AG04449 (cell line): Measurements from ENCODE around the gene NEU2.

ENCODE experiments used
- CTCF ChIA-PET: fragments of 350-600 bp; formaldehyde crosslinking; extraction: SDS; loops from one replicate; lab custom pipeline; 2021; ENCODE audit warnings: antibody characterized with exemption; lab: Yijun Ruan, JAX
- POLR2A ChIA-PET: fragments of 400-600, 350-600 bp; formaldehyde crosslinking; extraction: SDS; loops from one replicate; lab custom pipeline; 2020; ENCODE audit warnings: antibody characterized with exemption, inconsistent platforms; lab: Yijun Ruan, JAX
- DNase-seq: peaks from one replicate; pipeline ENCODE4 v3.0.0-alpha.2; 2010; ENCODE audit warnings: low read depth, low spot score
- H3K4me3 ChIP-seq: 2 replicates; pipeline ENCODE4 v1.5.1; 2011; ENCODE audit warnings: low read depth, mild to moderate bottlenecking, control low read depth, low read length
- CTCF ChIP-seq: IDR thresholded peaks from one replicate; pipeline ENCODE4 v1.5.1; 2011; ENCODE audit warnings: mild to moderate bottlenecking, moderate library complexity, low read length, control low read depth, inconsistent platforms; ENCODE audit not compliant: insufficient read depth; ENCODE audit errors: missing control alignments

Gene NEU2

DNA sequence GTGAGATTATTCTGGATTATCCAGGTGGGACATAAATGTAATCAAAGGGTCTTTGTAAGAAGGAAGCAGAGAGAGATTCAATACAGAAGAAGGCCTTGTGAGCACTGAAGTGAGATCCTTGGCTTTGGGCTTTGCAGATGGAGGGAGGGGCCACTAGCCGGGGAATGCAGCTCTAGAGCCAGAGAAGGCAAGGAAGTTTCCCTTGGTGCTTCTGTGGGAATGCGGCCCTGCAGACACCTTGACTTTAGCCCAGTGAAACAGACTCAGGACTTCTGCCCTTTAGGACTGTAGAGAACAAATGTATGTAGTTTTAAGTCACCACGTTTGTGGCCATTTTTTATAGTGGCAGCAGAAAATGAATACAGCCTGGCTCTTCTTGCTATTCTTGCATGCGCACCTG, 8.1 kb downstream of the NEU2 start:
- ChIA-PET POLR2A (no interaction called here), CTCF (interaction anchor here (0.8 to 2.1 kb wide), 4 partner anchors 11 to 24 kb away, joined by 3 to 7 read pairs (median 4); no protein-coding TSS in a partner anchor)

DNA sequence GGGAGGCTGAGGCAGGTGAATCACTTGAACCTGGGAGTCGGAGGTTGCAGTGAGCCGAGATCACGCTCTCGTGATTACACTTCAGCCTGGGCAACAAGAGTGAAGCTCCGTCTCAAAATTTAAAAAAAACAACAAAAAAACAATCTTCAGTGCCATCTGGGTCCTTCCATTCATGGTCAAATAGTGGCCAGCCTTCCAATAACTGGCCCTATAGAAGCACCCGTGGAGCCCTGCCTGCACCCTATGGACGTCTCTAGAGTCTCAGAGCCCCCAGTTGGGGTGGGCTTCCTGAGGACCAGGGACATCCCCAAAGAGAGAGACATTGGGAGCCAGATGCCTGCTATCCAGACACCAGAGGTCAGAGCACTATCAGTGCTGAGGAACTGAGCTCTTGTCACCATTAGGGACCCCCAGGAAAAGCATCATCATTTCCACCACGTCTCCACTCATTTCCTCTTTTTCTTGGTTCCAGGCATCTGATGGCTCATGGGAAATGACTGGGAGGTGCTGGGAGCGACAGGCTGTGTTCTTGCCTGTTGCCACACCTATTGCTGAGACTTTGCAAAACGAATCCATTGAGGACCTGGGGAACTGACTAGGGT, 9.4 kb downstream of the NEU2 start:
- H3K4me3 ChIP-seq: no peak overlapping the region
- ChIA-PET POLR2A (no interaction called here), CTCF (interaction anchor here (1.0 to 2.1 kb wide), 4 partner anchors 12 to 209 kb away, joined by 4 to 7 read pairs (median 7); partner anchors contain the start of gene ATG16L1)
- TF ChIP-seq CTCF: no peak
- no peak for DNase-seq

More for the DNA sequence above, 8.1 kb downstream of the NEU2 start:
- no peak for TF ChIP-seq CTCF
- no peak overlapping the region for H3K4me3 ChIP-seq
- DNase-seq: no peak

DNA sequence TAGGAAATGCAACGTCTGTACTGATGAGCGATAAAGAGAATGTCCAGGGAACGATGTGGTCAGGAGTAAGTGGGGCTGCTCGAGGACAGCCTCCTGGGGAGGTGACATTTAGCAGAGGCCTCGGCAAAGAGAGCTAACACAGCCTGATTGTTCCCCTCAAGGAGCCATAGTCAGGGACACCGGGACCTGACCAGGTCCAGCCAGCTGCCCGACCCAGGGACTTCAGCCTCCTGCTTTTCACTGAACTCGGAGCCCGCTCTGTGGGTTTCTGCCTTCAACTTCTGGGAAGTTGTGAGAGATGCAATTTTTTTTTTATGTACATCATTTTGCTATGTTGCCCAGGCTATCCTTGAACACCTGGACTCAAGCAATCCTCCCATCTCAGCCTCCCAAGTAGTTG, 10.1 kb downstream of the NEU2 start:
- no peak for TF ChIP-seq CTCF
- H3K4me3 ChIP-seq: no peak overlapping the region
- ChIA-PET CTCF (interaction anchor here (1.6 to 4.0 kb wide), 3 partner anchors 11 to 190 kb away, joined by 7 to 38 read pairs (median 7); no protein-coding TSS in a partner anchor), POLR2A (no interaction called here)
- DNase-seq: no peak

DNA sequence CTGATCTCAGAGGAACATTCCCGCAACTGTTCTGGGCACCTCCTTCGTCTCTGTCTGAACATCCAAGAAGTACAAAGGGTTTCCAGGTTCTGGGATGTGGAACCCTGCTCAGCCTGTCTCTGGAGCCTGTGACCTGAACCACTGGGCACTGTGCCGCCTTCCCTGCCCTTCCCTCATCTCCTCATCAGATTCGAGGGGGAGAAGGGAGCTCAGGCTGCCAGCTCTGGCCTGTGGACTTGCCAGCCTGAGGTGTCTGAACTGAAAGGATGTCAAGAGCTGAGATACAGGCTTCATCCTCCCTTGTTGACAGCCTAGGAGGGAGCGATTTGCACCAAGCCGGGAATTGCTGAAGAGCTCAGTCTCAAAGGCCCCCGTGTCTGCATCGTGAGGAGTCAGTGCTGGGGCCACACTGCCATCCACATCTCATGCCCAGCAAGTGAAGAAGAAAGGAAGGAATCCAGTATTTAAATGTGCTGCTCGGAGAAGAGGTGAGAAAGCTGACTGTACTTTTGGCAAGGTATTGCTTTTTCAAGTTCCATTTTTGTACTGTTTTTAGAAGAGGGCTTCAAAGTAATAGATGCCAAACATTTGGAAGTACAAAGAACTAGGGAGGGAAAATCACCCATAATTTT, 12.6 kb downstream of the NEU2 start:
- ChIA-PET POLR2A (no interaction called here), CTCF (interaction anchor here (0.6 to 4.0 kb wide), 4 partner anchors 8 to 192 kb away, joined by 3 to 38 read pairs (median 4); partner anchors contain the start of gene INPP5D)
- H3K4me3 ChIP-seq: no peak overlapping the region
- TF ChIP-seq CTCF: no peak
- no peak for DNase-seq

DNA sequence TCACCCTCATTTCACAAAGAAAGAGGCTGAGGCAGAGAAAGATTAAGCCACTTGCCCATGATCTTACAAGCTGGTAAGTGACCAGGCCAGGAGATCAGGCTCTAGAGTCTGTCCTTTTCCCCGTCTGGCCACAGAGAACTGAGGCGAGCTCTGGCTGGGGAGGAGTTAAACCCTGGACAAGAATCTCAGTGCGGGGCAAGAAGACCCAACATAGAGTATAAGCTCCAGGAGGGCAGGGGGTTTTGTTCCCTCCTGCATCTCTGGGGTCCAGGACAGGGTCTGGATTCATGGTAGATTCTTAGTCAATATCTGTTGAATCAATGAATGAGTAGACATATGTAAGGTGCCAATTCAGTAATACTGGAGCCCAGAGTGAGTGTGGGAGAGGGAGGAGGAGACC, 14.7 kb downstream of the NEU2 start:
- POLR2A ChIA-PET: no interaction called here
- TF ChIP-seq CTCF: no peak
- no peak for DNase-seq
- no peak overlapping the region for H3K4me3 ChIP-seq
- CTCF ChIA-PET: interaction anchor here (0.9 to 1.5 kb wide), 3 partner anchors 18 to 194 kb away, joined by 4 to 5 read pairs (median 5); no protein-coding TSS in a partner anchor

DNA sequence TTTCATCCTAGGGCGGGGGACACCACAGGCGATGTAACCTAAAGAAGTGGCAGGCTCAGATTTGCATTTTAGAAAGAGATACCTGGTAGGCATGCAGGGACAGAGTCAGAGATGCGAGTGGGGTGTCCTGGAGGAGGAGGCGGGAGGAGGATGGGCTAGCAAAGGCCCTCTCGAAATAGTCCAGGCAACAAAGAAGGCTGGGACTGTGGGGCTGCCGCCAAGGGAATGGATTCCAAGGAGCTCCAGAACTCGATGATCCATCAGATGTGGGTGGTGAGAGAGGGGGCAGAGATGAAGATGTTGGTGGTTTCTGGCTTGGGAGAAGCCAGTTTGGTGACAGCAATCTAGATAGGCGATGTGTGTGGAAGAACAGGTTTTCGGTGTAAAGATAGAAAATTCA, 15.2 kb downstream of the NEU2 start:
- CTCF ChIA-PET: interaction anchor here (0.9 to 1.5 kb wide), 3 partner anchors 18 to 195 kb away, joined by 4 to 5 read pairs (median 5); no protein-coding TSS in a partner anchor
- POLR2A ChIA-PET: no interaction called here
- TF ChIP-seq CTCF: no peak
- no peak overlapping the region for H3K4me3 ChIP-seq
- no peak for DNase-seq
